HG03175 (cell line): ENCODE measurements around the gene CALM3.

Experiments used
- ATAC-seq: cut with Tn5 transposase; IDR thresholded peaks from one replicate; pipeline ENCODE4 v1.9.1; 2021; ENCODE audit warnings: mild to moderate bottlenecking, moderate library complexity; ENCODE audit not compliant: unreplicated experiment

The CALM3 gene

GRCh38 chr19:46634656-46635218 is 33.6 kb downstream of the CALM3 start:
- ATAC-seq: no peak

GRCh38 chr19:46635920-46636761 is 35.0 kb downstream of the CALM3 start, which contains the start of gene GNG8:
Gene GNG8, minus strand, starts transcription at chr19:46636202. Its CDS starts 1,520 bp downstream, at chr19:46634682.
- no peak for ATAC-seq

- no peak for ATAC-seq
These were observed 36.1 kb downstream of the CALM3 start for GRCh38 chr19:46637224-46637623.

GRCh38 chr19:46639358-46640182 is 38.4 kb downstream of the CALM3 start:
- no peak for ATAC-seq

- no peak for ATAC-seq
These were observed 39.5 kb downstream of the CALM3 start for GRCh38 chr19:46640656-46641055.

- no peak for ATAC-seq
These were observed 43.6 kb downstream of the CALM3 start for GRCh38 chr19:46644720-46645119.

- no peak for ATAC-seq
These were observed 45.3 kb downstream of the CALM3 start for GRCh38 chr19:46646402-46646801.

GRCh38 chr19:46648060-46648960 is 47.2 kb downstream of the CALM3 start:
- no peak for ATAC-seq

GRCh38 chr19:46648961-46649960 is 48.1 kb downstream of the CALM3 start:
- ATAC-seq: no peak

- no peak for ATAC-seq
These were observed 49.3 kb downstream of the CALM3 start for GRCh38 chr19:46650445-46650844.

- no peak for ATAC-seq
These were observed 53.6 kb downstream of the CALM3 start for GRCh38 chr19:46654621-46655152.

GRCh38 chr19:46656541-46656940 is 55.4 kb downstream of the CALM3 start:
- no peak for ATAC-seq

GRCh38 chr19:46659151-46660007 is 58.2 kb downstream of the CALM3 start:
- no peak for ATAC-seq

GRCh38 chr19:46660008-46660517 is 58.9 kb downstream of the CALM3 start:
- no peak for ATAC-seq
